Stimulated activated naive B cell treated with anti-CD40 and anti-IgM and Interleukin-4, amounts not matched to agents 10 μg/mL and 1 μg/mL and 100 μg/mL, for 72 hours (primary cell): ENCODE results near the gene ZNF574.
A peak's percentile ranks its signal among the peaks of the same experiment; 100 is the strongest.

Experiments used
- ATAC-seq, 2 donors: fragments of 150-1000 bp; cut with Tn5 transposase; replicated peaks; 2 replicates each; pipeline ENCODE4 v1.10.0; 2021; ENCODE audit warnings: moderate library complexity in 1 of 2
- DNase-seq: peaks from one replicate; pipeline ENCODE4 v3.0.0; 2021
- H3K27ac Mint-ChIP-seq: one replicate; pipeline ENCODE4 v1.8.0; 2022; ENCODE audit warnings: mild to moderate bottlenecking, mixed read lengths
- H3K27me3 Mint-ChIP-seq, 2 donors: one replicate each; pipeline ENCODE4 v1.8.0; 2022; ENCODE audit warnings: mixed read lengths in 2 of 2
- H3K36me3 Mint-ChIP-seq, 2 donors: one replicate each; pipeline ENCODE4 v1.8.0; 2022; ENCODE audit warnings: mixed read lengths in 2 of 2, mild to moderate bottlenecking in 1 of 2
- H3K4me1 Mint-ChIP-seq, 2 donors: one replicate each; pipeline ENCODE4 v1.8.0; 2022; ENCODE audit warnings: mixed read lengths in 2 of 2, mild to moderate bottlenecking in 1 of 2
- H3K4me3 Mint-ChIP-seq, 2 donors: one replicate each; pipeline ENCODE4 v1.8.0; 2022; ENCODE audit warnings: mild to moderate bottlenecking in 2 of 2, mixed read lengths in 2 of 2, moderate library complexity in 1 of 2
- H3K9me3 Mint-ChIP-seq, 2 donors: one replicate each; pipeline ENCODE4 v1.8.0; 2022; ENCODE audit warnings: mixed read lengths in 2 of 2, mild to moderate bottlenecking in 1 of 2

The ZNF574 gene

GRCh38 chr19:42113641-42114348 is 37.8 kb downstream of the ZNF574 start:
- Mint-ChIP-seq H3K27ac (peak overlapping the region; percentile 93), H3K4me3 (peak overlapping the region; percentile 73), H3K27me3 (no peaks in the 10 kb centered on the region), H3K36me3 (peaks cover 54 to 72% of the 10 kb centered on the region in 2 donors), H3K4me1 (peaks cover 65 to 95% of the 10 kb centered on the region in 2 donors), H3K9me3 (no peaks in the 10 kb centered on the region)
- DNase-seq, result peak; percentile 62
- ATAC-seq, result peak; percentile 87 to 89

GRCh38 chr19:42114412-42114811 is 38.4 kb downstream of the ZNF574 start:
- no peaks in the 10 kb centered on the region for H3K27me3 Mint-ChIP-seq
- peak overlapping the region; percentile 73 for H3K4me3 Mint-ChIP-seq
- peaks cover 57 to 75% of the 10 kb centered on the region in 2 donors for H3K36me3 Mint-ChIP-seq
- DNase-seq (peak; percentile 48), ATAC-seq (peak; percentile 82 to 84)
- H3K4me1 Mint-ChIP-seq, result peaks cover 63 to 94% of the 10 kb centered on the region in 2 donors
- no peaks in the 10 kb centered on the region for H3K9me3 Mint-ChIP-seq
- peak overlapping the region; percentile 93 for H3K27ac Mint-ChIP-seq

DNA sequence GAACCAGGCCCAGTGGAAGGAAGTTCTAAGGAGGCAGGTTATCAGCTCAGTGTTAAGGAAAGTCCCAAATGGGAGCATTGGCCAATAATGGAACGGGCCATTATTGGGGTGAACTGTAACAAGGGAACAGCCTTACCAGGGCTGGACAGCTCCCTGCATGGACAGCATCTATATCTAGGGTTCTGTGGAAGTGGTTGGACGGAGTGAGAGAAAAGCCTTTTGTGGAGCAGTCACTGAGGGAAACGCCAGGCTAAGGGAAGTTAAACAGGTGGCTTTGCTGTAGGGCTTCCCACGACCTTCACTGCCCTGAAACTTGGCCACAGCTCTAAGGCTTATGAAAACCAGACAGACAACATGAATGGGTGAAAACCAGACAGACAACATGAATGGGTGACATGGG is 39.3 kb downstream of the ZNF574 start:
- no peak for DNase-seq
- H3K4me3 Mint-ChIP-seq, result peak overlapping the region in 1 of 2 donors; percentile 50
- peaks cover 63 to 90% of the 10 kb centered on the region in 2 donors for H3K4me1 Mint-ChIP-seq
- peak overlapping the region; percentile 82 for H3K27ac Mint-ChIP-seq
- peaks cover 61 to 80% of the 10 kb centered on the region in 2 donors for H3K36me3 Mint-ChIP-seq
- H3K9me3 Mint-ChIP-seq, result no peaks in the 10 kb centered on the region
- H3K27me3 Mint-ChIP-seq, result no peaks in the 10 kb centered on the region
- ATAC-seq, result no peak

DNA sequence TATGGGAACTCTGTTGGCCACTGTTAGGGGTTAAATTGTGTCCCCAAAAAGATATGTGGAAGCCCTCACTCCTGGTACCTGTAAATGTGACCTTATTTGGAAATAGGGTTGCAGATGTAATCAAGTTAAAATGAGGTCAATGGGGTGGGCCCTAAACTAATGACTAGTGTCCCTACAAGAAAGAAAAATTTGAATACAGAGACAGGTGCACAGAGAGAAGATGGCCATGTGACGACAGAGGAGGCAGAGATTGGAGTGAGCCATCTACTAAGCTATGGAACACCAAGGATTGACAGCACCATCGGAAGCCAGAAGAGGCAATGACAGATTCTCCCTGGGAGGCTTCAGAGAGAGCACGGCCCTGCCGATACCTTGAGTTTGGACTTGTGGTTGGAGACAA is 39.7 kb downstream of the ZNF574 start:
- H3K27ac Mint-ChIP-seq, result peak overlapping the region; percentile 82
- peaks cover 59 to 79% of the 10 kb centered on the region in 2 donors for H3K36me3 Mint-ChIP-seq
- peak overlapping the region; percentile 2 to 18 for H3K4me3 Mint-ChIP-seq
- H3K9me3 Mint-ChIP-seq, result no peaks in the 10 kb centered on the region
- no peak for DNase-seq
- H3K27me3 Mint-ChIP-seq, result no peaks in the 10 kb centered on the region
- peak; percentile 20 to 34 for ATAC-seq
- H3K4me1 Mint-ChIP-seq, result peaks cover 64 to 88% of the 10 kb centered on the region in 2 donors

- ATAC-seq (no peak), DNase-seq (no peak)
- Mint-ChIP-seq H3K9me3 (no peaks in the 10 kb centered on the region), H3K4me3 (no peak overlapping the region), H3K27ac (peak overlapping the region; percentile 87), H3K4me1 (peaks cover 67 to 88% of the 10 kb centered on the region in 2 donors), H3K36me3 (peaks cover 56 to 79% of the 10 kb centered on the region in 2 donors), H3K27me3 (no peaks in the 10 kb centered on the region)
Measured at GRCh38 chr19:42116308-42117075, 40.5 kb downstream of the ZNF574 start.

GRCh38 chr19:42117076-42117475 is 41.1 kb downstream of the ZNF574 start:
- H3K4me3 Mint-ChIP-seq, result peak overlapping the region in 1 of 2 donors; percentile 22
- no peaks in the 10 kb centered on the region for H3K9me3 Mint-ChIP-seq
- DNase-seq, result no peak
- no peak for ATAC-seq
- H3K27me3 Mint-ChIP-seq, result no peaks in the 10 kb centered on the region
- peaks cover 68 to 88% of the 10 kb centered on the region in 2 donors for H3K4me1 Mint-ChIP-seq
- H3K27ac Mint-ChIP-seq, result peak overlapping the region; percentile 87
- H3K36me3 Mint-ChIP-seq, result peaks cover 57 to 79% of the 10 kb centered on the region in 2 donors

GRCh38 chr19:42120276-42120980 is 44.5 kb downstream of the ZNF574 start:
- H3K27ac Mint-ChIP-seq, result peak overlapping the region; percentile 96
- H3K9me3 Mint-ChIP-seq, result no peaks in the 10 kb centered on the region
- H3K27me3 Mint-ChIP-seq, result no peaks in the 10 kb centered on the region
- H3K4me1 Mint-ChIP-seq, result peaks cover 69 to 88% of the 10 kb centered on the region in 2 donors
- ATAC-seq (no peak), DNase-seq (no peak)
- H3K36me3 Mint-ChIP-seq, result peaks cover 60 to 86% of the 10 kb centered on the region in 2 donors
- peak overlapping the region; percentile 82 to 86 for H3K4me3 Mint-ChIP-seq

- Mint-ChIP-seq H3K27ac (peak overlapping the region; percentile 96), H3K4me1 (peaks cover 69 to 88% of the 10 kb centered on the region in 2 donors), H3K4me3 (peak overlapping the region; percentile 82 to 86), H3K27me3 (no peaks in the 10 kb centered on the region), H3K9me3 (no peaks in the 10 kb centered on the region), H3K36me3 (peaks cover 61 to 85% of the 10 kb centered on the region in 2 donors)
- DNase-seq, result no peak
- ATAC-seq, result peak; percentile 5 to 10
Measured at GRCh38 chr19:42121036-42121621, 45.2 kb downstream of the ZNF574 start.

- ATAC-seq (peak; percentile 77), DNase-seq (peak; percentile 84)
- Mint-ChIP-seq H3K27ac (peak overlapping the region; percentile 96), H3K4me1 (peaks cover 67 to 88% of the 10 kb centered on the region in 2 donors), H3K4me3 (peak overlapping the region; percentile 82 to 86), H3K27me3 (no peaks in the 10 kb centered on the region), H3K9me3 (no peaks in the 10 kb centered on the region), H3K36me3 (peaks cover 58 to 79% of the 10 kb centered on the region in 2 donors)
Measured at GRCh38 chr19:42121656-42122069, 45.7 kb downstream of the ZNF574 start.

GRCh38 chr19:42122691-42123607 is 47.0 kb downstream of the ZNF574 start:
- Mint-ChIP-seq H3K4me1 (peaks cover 63 to 86% of the 10 kb centered on the region in 2 donors), H3K9me3 (no peaks in the 10 kb centered on the region), H3K4me3 (peak overlapping the region; percentile 82 to 86), H3K36me3 (peaks cover 61 to 76% of the 10 kb centered on the region in 2 donors), H3K27me3 (no peaks in the 10 kb centered on the region), H3K27ac (peak overlapping the region; percentile 96)
- DNase-seq, result peak; percentile 68
- peak; percentile 73 to 76 for ATAC-seq

DNA sequence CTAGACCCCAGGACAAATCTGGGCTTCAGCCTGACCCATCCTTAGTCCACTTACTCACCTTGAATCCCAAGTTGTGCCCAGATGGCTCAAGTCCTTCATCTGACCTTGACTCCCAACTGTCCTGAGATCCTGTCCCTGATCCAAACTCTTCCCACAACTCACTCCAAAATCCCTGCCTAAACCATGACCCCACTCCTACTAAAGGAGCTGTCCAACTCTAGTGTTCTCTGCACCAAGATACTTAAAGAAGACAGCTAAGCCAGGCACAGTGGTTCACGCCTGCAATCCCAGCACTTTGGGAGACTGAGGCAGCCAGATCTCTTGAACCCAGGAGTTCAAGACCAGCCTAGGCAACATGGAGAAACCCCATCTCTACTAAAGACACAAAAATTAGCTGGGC is 47.8 kb downstream of the ZNF574 start:
- peaks cover 67 to 86% of the 10 kb centered on the region in 2 donors for H3K4me1 Mint-ChIP-seq
- no peaks in the 10 kb centered on the region for H3K9me3 Mint-ChIP-seq
- ATAC-seq, result no peak
- H3K4me3 Mint-ChIP-seq, result peak overlapping the region; percentile 82 to 86
- H3K27me3 Mint-ChIP-seq, result no peaks in the 10 kb centered on the region
- peaks cover 65 to 78% of the 10 kb centered on the region in 2 donors for H3K36me3 Mint-ChIP-seq
- peak overlapping the region; percentile 96 for H3K27ac Mint-ChIP-seq
- no peak for DNase-seq

GRCh38 chr19:42124386-42124901 is 48.5 kb downstream of the ZNF574 start:
- H3K4me1 Mint-ChIP-seq, result peaks cover 69 to 87% of the 10 kb centered on the region in 2 donors
- peaks cover 66 to 80% of the 10 kb centered on the region in 2 donors for H3K36me3 Mint-ChIP-seq
- no peaks in the 10 kb centered on the region for H3K9me3 Mint-ChIP-seq
- peak overlapping the region; percentile 83 for H3K27ac Mint-ChIP-seq
- ATAC-seq (no peak), DNase-seq (no peak)
- no peaks in the 10 kb centered on the region for H3K27me3 Mint-ChIP-seq
- no peak overlapping the region for H3K4me3 Mint-ChIP-seq

GRCh38 chr19:42125536-42125935 is 49.6 kb downstream of the ZNF574 start:
- peaks cover 67 to 83% of the 10 kb centered on the region in 2 donors for H3K36me3 Mint-ChIP-seq
- H3K27ac Mint-ChIP-seq, result peak overlapping the region; percentile 90
- DNase-seq, result no peak
- H3K27me3 Mint-ChIP-seq, result no peaks in the 10 kb centered on the region
- peak overlapping the region; percentile 24 to 66 for H3K4me3 Mint-ChIP-seq
- H3K4me1 Mint-ChIP-seq, result peaks cover 77 to 97% of the 10 kb centered on the region in 2 donors
- no peak for ATAC-seq
- no peaks in the 10 kb centered on the region for H3K9me3 Mint-ChIP-seq
